HTERT RPE-1 (cell line): ENCODE results near the gene P2RX7.

Source experiments
- in situ Hi-C: fragments of 300-500 bp; cut with MboI; formaldehyde crosslinking; loops from 4 replicates; pipeline ENCODE4 v1.14.3; 2020; ENCODE audit warnings: low sequenced_read_pairs

P2RX7 gene

GRCh38 chr12:121132601-121133481 is at the start of gene P2RX7:
Gene P2RX7, plus strand, starts transcription at chr12:121132876. Its CDS starts 95 bp downstream, at chr12:121132971.
- in situ Hi-C loops = no loop called here

DNA sequence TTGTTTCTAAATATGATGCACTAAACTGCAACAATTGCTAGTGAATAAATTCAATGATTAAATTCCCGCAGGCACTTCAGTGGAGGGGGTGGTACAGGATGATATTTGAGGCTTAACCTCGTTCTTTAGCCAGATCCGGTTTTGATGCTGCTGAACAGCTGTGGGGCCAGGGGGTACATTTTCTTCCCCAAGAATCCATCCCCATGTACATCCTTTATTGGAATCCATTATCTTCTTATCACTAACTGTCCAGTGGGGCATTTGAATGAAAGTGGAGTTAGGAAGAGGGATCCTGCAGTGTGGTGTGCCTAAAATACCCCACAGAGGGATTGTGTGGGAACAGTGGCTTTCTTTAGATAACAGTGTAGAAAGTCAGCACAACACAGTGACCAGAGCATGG is 48.4 kb upstream of the P2RX7 start:
- in situ Hi-C loops = no loop called here

DNA sequence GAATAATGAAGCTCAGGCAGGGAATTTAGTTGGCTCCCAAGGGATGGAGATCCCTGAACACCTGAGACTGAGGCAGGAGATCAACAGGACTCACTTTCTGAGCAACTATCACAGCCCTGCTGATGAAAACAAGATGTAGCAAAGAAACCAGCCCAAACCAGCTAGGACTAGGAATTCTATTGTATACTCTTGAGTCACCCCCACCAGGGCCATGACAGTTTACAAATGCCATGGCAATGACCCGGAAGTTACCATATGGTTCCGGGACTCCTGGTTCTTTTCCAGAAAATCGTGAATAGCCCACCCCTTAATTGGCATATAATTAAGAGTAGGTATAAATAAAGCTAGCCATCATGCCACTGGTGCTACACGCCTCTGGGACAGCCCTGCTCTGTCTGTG is 47.6 kb upstream of the P2RX7 start:
- in situ Hi-C loops = no loop called here

- in situ Hi-C loops = no loop called here
Measured at GRCh38 chr12:121085506-121086353, 46.9 kb upstream of the P2RX7 start.

DNA sequence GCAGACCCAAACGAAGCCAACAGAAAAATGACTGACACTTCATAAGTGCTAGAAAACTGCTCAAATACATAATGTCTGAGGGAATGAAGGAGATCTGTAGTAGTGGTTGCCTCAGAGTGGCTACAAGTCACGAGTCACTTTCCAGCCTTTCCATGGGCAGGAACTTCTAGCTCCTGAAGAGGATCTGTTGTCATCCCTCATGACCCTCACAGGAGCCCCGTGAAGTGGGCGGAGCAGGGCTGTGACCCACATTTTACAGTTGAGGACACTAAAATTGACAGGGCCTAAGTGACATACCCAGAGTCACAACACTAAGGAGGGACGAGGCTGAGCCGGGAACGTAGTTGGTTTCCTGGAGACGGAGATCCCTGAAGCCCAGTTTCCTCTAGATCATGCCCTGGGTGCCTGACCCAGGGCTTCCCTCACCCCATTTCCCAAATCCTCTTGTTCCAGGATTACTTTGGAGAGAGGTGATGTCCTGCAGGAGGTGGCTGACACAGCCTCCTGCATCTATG is 45.8 kb upstream of the P2RX7 start:
- in situ Hi-C loops = no loop called here

- in situ Hi-C loops = no loop called here
Measured at GRCh38 chr12:121087467-121088194, 45.0 kb upstream of the P2RX7 start.

GRCh38 chr12:121088195-121088585 is 44.5 kb upstream of the P2RX7 start:
- in situ Hi-C loops = no loop called here

DNA sequence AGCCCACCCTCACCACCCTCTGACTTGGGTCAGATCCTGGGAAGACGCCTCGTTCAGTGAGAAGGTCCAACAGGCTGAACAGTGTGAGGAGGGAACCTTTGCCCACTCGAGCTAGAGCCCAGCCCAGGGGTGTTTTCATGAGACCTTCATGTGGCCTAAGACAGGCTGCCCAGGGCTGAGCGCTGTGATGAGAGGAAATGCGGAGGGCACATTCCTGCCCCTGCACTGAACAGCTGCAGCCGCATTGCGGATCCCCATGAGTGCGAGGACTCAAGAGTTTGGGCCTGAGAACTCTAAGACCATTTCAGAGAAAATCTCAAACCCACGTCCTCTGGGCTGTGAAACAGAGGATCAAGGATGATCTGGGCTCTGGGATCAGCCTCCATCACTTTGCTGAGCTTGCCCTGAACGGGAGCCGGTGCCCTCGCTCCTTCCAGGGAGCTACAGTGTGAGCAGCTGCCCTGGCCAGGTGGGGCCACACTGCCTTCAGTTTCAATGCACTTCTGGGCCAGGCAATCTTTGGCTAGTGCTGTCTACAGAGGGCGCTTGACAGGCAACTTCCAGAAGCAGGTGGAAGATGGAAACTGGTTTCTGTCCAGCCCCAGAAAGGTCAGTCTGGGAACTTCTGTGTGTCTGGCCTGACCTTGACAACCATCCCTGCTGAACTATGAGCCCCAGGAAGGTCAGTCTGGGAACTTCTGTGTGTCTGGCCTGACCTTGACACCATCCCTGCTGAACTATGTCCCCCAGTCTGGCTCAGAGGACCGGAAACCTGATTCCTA is 43.5 kb upstream of the P2RX7 start:
- in situ Hi-C loops = no loop called here

DNA sequence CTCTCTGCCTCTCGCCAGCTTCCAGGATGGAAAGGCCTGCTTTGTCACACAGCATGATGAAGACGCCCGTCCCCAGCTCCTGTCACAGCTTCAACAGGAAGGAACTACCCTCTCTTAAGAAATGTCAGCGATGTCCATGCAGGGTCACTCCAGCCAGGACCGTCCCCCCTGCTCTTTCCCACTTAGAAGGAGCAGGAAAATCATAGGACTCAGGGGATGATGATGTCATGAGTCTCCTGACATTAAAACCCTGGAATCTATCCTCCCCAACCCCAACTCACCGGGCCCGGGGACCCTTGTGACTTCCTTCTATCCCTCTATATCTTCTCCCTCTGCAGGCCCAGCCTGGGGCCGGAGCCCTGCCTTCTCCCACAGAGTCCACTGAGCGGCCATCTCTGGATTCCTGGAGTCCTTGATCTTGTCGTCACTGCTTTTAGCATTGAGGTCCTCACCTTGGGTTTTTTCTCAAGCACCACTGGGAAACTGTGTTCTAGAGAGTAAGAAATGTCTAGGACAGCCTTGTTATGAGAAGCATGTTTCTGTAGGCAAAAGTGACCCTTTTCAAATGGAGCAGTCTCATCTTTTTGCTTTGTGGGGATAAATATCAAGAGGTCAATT is 42.8 kb upstream of the P2RX7 start:
- in situ Hi-C loops = no loop called here

GRCh38 chr12:121090586-121091514 is 41.8 kb upstream of the P2RX7 start:
- in situ Hi-C loops = no loop called here

DNA sequence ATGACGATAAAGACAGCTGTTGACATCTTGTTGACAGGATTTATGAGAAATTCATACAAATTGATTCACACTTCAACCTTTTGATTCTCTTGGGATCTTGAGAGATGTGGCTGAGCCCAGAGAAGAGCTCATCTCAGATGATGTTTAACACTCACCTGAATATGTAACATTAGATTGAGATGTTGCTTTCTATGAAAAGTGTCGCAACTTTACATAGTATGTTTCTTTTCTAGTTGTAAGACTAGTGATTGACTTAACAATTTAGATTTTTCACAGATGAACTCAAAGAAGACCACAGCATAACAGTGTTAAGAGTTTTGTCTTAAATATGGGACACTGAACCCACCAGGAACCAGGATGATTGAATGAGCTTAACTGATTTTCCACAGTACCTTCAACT is 40.6 kb upstream of the P2RX7 start:
- in situ Hi-C loops = no loop called here

- in situ Hi-C loops = no loop called here
Measured at GRCh38 chr12:121093487-121093891, 39.2 kb upstream of the P2RX7 start.

DNA sequence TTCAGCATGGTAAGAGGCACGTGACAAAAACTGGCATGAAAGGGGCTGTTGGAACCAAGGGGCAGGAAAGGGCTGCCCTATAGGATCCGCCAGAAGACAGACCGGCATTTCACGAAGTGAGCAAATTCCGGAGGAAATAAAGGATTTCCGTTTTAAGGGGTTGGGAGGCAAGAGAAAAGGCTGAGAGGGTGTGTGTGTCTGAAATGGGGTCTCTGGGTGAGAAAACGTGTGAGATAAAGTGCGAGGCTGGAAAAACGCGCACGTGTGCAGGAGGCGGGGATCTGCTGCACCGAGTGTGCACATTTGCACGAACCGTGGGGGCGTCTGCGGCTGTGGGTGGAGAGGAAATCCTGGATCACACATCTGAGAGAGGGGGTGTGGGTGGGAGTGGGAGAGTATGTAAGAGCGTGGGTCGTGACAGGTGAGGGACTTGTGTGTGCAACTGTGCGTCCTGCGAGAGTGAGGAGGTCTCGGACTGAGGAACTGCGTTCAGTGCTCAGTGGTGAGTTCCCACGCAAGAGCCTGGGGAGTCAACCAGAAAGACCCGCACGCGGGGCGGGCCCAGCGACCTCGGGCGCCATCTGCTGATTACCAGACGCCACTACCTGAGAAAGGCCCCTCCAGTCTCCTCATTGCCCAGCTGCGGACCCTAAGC is 37.0 kb upstream of the P2RX7 start:
- in situ Hi-C loops = no loop called here

DNA sequence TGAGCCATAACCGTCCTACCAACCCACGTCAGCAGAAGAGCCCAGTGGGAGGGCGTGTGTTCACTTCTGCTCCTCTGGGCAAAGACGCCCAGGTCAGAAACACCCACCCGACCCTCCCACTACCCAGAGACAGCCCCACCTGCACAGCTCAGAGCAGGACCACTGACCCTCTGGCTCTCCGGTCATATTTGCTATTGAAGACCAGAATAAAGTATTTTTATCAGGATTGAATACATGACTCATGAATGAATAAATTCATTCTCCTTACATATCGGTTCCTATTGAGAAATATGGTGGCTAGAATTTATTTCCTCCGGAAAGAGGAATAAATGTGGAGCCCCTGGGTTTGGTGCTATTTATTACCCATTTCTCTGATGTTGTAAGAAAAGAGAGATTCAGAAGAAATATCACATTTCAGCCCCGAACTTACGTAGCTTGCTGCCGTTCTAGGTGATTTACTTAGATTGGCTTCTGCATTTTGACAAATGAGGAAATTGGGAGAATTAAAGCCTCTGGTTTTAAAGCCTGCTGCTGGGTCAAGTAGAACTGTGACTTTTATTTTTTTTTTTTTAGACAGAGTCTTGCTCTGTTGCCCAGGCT is 36.4 kb upstream of the P2RX7 start:
- in situ Hi-C loops = no loop called here

DNA sequence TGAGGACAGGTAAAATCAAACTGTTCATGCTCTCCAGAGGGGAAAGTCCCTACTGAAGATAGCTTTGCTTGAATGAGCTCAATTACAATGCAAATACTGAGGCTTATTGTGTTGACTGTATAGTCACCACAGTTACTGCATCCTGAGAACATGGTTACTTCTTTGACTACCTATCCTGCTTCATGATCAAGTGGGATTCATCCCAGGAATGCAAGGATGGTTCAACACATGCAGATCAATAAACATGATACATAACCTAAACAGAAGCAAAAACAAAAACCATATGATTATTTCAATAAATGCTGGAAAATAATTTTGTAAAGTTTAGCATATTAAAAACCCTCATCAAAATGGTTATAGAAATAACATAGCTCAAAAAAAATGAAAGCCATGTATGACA is 32.9 kb upstream of the P2RX7 start:
- in situ Hi-C loops = no loop called here

DNA sequence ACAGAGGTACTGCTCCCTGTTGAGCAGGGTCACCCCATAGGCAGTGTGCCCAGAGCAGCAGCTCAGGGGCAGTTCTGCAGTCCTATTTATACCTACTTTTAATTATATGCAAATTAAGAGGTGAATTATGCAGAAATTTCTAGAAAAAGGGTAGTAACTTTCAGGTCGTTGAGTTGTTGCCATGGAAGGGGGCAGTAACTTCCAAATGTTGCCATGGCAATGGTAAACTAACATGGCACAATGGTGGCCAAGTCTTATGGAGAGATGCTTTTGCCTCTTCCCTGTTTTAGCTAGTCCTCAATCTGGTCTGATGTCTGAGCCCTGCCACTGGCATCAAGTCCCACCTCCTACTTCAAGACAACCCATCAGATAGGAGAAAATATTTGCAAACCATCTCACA is 30.4 kb upstream of the P2RX7 start:
- in situ Hi-C loops = no loop called here

DNA sequence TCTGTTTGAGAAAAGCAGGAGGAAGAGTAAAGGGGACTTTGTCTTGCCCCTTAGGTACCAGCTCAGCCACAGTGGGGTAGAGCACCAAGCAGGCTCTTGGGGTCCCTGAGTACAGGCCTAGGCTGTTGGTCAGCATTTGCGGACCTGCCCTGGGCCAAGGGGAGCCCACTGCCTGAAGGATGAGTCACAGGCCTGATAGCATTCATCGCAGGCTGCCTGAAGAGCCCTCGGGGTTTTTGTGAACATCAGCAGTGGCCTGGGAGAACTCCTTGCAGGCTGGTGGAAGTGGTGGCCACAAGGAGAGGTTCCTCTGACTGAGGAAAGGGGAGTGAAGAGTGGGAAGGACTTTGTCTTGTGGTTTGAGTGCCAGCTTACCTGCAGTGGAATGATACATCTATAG is 25.0 kb upstream of the P2RX7 start:
- in situ Hi-C loops = no loop called here

DNA sequence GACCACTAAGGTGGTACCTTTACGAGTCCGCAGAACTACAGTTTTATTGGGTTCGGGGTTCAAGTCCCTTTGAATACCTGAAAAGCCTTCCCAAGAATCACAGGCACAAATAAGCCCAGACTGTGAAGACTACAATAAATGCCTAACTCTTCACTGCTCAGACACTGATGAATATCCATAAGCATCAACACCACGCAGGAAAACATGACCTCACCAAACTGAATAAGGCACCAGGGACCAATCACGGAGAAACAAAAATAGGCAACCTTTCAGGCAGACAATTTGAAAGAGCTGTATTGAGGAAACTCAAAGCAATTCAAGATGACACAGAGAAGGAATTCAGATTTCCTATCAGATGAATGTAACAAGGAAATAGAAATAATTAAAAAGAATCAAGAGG is 24.2 kb upstream of the P2RX7 start:
- in situ Hi-C loops = no loop called here
